Lower lobe of right lung (tissue), 2 donors: ENCODE results near the gene BRF1. TPM values are rescaled to one million over a fixed set of nuclear protein-coding genes. Genes with fewer than 3 reads are reported as not detected.

Source experiments
- ATAC-seq, 2 donors: fragments of 200-7000 bp; cut with Tn5 transposase; one replicate each; pipeline ENCODE4 v1.9.1; 2020 to 2022; ENCODE audit warnings: mild to moderate bottlenecking in 2 of 2, moderate library complexity in 2 of 2
- DNase-seq: peaks from one replicate; pipeline ENCODE4 v3.0.0-alpha.2; 2020
- H3K27ac ChIP-seq: fragments of 200-600 bp; one replicate; pipeline ENCODE4 v1.8.0; 2022
- H3K27me3 ChIP-seq: fragments of 200-600 bp; one replicate; pipeline ENCODE4 v1.8.0; 2022; ENCODE audit warnings: low read depth
- H3K36me3 ChIP-seq: fragments of 200-600 bp; one replicate; pipeline ENCODE4 v1.8.0; 2022; ENCODE audit warnings: mild to moderate bottlenecking
- H3K4me1 ChIP-seq: fragments of 200-600 bp; one replicate; pipeline ENCODE4 v1.8.0; 2022
- H3K4me3 ChIP-seq: fragments of 200-600 bp; one replicate; pipeline ENCODE4 v1.8.0; 2022; ENCODE audit warnings: mild to moderate bottlenecking
- H3K9me3 ChIP-seq: fragments of 200-600 bp; one replicate; pipeline ENCODE4 v1.8.0; 2022
- CTCF ChIP-seq: fragments of 200-600 bp; IDR thresholded peaks from one replicate; pipeline ENCODE4 v1.8.0; 2022; ENCODE audit warnings: antibody characterized with exemption, mild to moderate bottlenecking
- intact Hi-C: fragments of 100-400 bp; cut with DNase I; formaldehyde crosslinking; loops from one replicate; pipeline ENCODE4 v1.11.0; 2022
- total RNA-seq: library from RNA; stranded (reverse); fragmentation: NEBNext Ultra II Directional; extraction: Animal tissue kit (Norgen Biotek cat#: 25700); gene quantifications from one replicate; pipeline ENCODE4 v1.2.1, GENCODE V29; 2021
- donor health status: DM: no; HTN: yes; CAD: no; lungs with severe emphysema.

BRF1 gene
- total RNA-seq, 1 donor from 2014 or later, result 35.7 TPM

DNA sequence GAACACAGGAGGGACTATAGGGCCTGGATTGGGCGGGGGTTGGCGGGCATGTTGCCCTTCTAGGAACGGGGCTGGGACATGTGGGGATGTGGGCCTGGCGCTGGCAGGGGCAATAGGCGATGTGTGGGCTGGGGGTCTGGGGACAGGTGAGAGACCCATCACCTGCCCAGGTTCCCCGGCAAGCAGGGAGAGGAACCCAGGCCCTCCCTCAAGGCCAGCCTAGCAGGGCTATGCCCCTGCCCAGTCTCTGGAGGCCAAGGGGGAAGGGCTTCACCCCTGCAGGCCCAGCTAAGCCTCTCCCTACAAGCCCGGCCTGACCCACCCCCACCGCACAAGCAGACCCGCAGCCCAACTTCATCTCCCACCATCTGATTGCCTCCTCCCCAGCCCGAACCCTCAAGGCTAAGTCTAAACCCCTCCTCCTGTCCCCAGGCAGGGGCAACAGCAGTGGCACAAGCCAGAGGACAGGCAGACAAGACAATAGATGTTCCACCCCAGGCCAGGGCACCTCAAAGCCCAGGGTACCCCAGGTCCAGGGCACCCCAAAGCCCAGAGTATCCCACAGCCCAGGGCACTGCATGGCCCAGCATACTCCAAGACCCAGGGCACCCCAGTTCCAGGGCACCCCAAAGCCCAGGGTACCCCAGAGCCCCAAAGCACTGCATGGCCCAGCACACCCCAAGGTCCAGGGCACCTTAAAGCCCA is 138.7 kb downstream of the BRF1 start:
- H3K4me3 ChIP-seq, result no peak overlapping the region
- intact Hi-C loops, result no loop called here
- peaks cover 21% of the 10 kb centered on the region for H3K4me1 ChIP-seq
- ATAC-seq (peak; percentile 52 to 59), DNase-seq (no peak)
- no peaks in the 10 kb centered on the region for H3K36me3 ChIP-seq
- H3K27me3 ChIP-seq, result peaks cover 10% of the 10 kb centered on the region
- H3K27ac ChIP-seq, result no peak overlapping the region
- no peaks in the 10 kb centered on the region for H3K9me3 ChIP-seq
- TF ChIP-seq CTCF, result no peak

DNA sequence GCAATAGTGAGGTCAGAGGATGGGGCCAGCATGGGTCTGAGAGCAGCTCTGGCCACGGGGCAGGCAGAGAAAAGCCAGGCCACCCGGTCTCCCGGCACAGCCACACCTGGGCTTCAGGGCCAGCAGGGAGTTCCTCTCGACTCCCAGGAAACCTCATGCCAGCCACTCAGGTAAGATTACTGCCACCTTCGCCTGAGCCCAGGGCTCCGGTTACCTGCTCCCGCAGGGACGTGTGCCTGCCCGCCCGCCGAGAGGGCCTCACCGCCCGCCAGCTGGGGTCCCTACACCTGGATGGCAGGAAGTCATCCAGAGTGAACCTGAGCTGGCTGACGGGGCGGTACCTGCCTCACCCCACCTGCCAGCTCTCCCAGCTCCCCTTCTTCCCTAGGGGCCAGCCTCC is 139.5 kb downstream of the BRF1 start:
- H3K27ac ChIP-seq, result no peak overlapping the region
- no peaks in the 10 kb centered on the region for H3K9me3 ChIP-seq
- H3K4me1 ChIP-seq, result peaks cover 14% of the 10 kb centered on the region
- TF ChIP-seq CTCF, result no peak
- no peaks in the 10 kb centered on the region for H3K36me3 ChIP-seq
- intact Hi-C loops, result no loop called here
- ATAC-seq (no peak), DNase-seq (no peak)
- H3K4me3 ChIP-seq, result no peak overlapping the region
- peaks cover 2% of the 10 kb centered on the region for H3K27me3 ChIP-seq

DNA sequence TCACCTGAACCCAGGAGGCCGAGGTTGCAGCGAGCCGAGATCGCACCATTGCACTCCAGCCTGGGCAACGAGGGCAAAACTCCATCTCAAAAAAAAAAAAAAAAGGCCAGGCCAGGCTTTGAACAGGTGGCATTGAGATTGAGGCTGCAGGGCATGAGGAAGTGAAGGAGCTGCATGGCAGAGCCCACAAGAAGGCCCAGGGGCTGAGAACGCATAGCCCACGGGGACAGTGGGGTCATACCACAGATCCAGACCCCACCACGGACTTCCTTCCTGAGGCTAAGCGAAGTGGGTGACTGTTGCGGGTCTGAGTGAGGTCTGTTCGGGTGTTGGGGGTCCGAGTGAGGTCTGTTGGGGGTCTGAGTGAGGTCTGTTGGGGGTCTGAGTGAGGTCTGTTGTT is 140.0 kb downstream of the BRF1 start:
- no peaks in the 10 kb centered on the region for H3K36me3 ChIP-seq
- ATAC-seq (no peak), DNase-seq (no peak)

GRCh38 chr14:105159344-105159743 is 141.5 kb downstream of the BRF1 start:
- no peaks in the 10 kb centered on the region for H3K27me3 ChIP-seq
- H3K27ac ChIP-seq, result no peak overlapping the region
- intact Hi-C loops, result no loop called here
- H3K36me3 ChIP-seq, result no peaks in the 10 kb centered on the region
- H3K4me3 ChIP-seq, result no peak overlapping the region
- H3K9me3 ChIP-seq, result no peaks in the 10 kb centered on the region
- H3K4me1 ChIP-seq, result no peaks in the 10 kb centered on the region
- ATAC-seq (no peak), DNase-seq (no peak)
- no peak for TF ChIP-seq CTCF

More for the DNA sequence above, 140.0 kb downstream of the BRF1 start:
- peaks cover 9% of the 10 kb centered on the region for H3K4me1 ChIP-seq
- intact Hi-C loops, result no loop called here
- no peak overlapping the region for H3K27ac ChIP-seq
- no peaks in the 10 kb centered on the region for H3K9me3 ChIP-seq
- no peak overlapping the region for H3K4me3 ChIP-seq
- TF ChIP-seq CTCF, result no peak
- H3K27me3 ChIP-seq, result no peaks in the 10 kb centered on the region

Other genes starting within 250 kb of the BRF1 start
- gene GPR132, start 235.6 kb downstream of the BRF1 start, total RNA-seq, result 7.2 TPM
- 29.2 TPM for gene JAG2, start 132.2 kb downstream of the BRF1 start, total RNA-seq
- gene NUDT14, start 119.7 kb downstream of the BRF1 start, total RNA-seq, result 54.5 TPM
- 53.0 TPM for gene BTBD6, start 52.5 kb downstream of the BRF1 start, total RNA-seq
- gene PACS2, start 13.7 kb upstream of the BRF1 start, total RNA-seq, result 79.7 TPM
- gene TEX22, start 97.5 kb upstream of the BRF1 start, total RNA-seq, result 3.8 TPM
- 69.7 TPM for gene MTA1, start 118.8 kb upstream of the BRF1 start, total RNA-seq
- 143 TPM for gene CRIP2, start 173.8 kb upstream of the BRF1 start, total RNA-seq
- 237 TPM for gene CRIP1, start 185.9 kb upstream of the BRF1 start, total RNA-seq
- 10.6 TPM for gene TEDC1, start 190.2 kb upstream of the BRF1 start, total RNA-seq
- gene TMEM121, start 225.6 kb upstream of the BRF1 start, total RNA-seq, result 3.0 TPM